HEK293 (cell line): ENCODE results near the gene LILRA6.
A peak's percentile ranks its signal among the peaks of the same experiment; 100 is the strongest.
"Not testable (repeated sequence)": the region's sequence is repeated elsewhere in the genome, so short reads cannot be mapped to it uniquely, and the experiment has no call there.

Experiments
- CTCF ChIA-PET: fragments of 350-600 bp; formaldehyde crosslinking; extraction: SDS; loops from one replicate; lab custom pipeline; 2021; ENCODE audit warnings: antibody characterized with exemption; lab: Yijun Ruan, JAX
- POLR2A ChIA-PET: fragments of 300-600 bp; formaldehyde crosslinking; extraction: SDS; loops from one replicate; lab custom pipeline; 2020; ENCODE audit warnings: antibody characterized with exemption, inconsistent platforms; lab: Yijun Ruan, JAX
- H3K27ac ChIP-seq: fragments of 200-500 bp; sonication (Bioruptor generic); 2 replicates; pipeline ENCODE4 v1.5.1; 2014; ENCODE audit warnings: low read depth, low read length, control low read depth, inconsistent platforms; ENCODE audit errors: extremely low read depth
- H3K36me3 ChIP-seq, 2 experiments: fragments of 200-500 bp in 1 of 2; sonication (Bioruptor generic) in 1 of 2; 1 replicate in 1 of 2; 2 replicates in 1 of 2; pipeline ENCODE4 v1.5.1; 2014 to 2017; ENCODE audit warnings: inconsistent platforms in 2 of 2, low read length in 2 of 2; ENCODE audit not compliant: control insufficient read depth in 2 of 2, insufficient read depth in 1 of 2
- H3K4me1 ChIP-seq: fragments of 200-500 bp; sonication (Bioruptor generic); 2 replicates; pipeline ENCODE4 v1.5.1; 2014; ENCODE audit warnings: mild to moderate bottlenecking, low read length, inconsistent platforms; ENCODE audit not compliant: control insufficient read depth, insufficient read depth
- H3K4me3 ChIP-seq: 2 replicates; pipeline ENCODE4 v1.5.1; 2011; ENCODE audit warnings: low read depth, mild to moderate bottlenecking, control low read depth, low read length, moderate library complexity
- H3K9me3 ChIP-seq: fragments of 200-500 bp; sonication (Bioruptor generic); 2 replicates; pipeline ENCODE4 v1.5.1; 2014; ENCODE audit warnings: low read depth, low read length, inconsistent platforms; ENCODE audit not compliant: control insufficient read depth, insufficient read depth
- HOXA7 ChIP-seq: sonication (generic); formaldehyde crosslinking; IDR thresholded peaks from 2 replicates; pipeline ENCODE4 v1.8.1; 2022; ENCODE audit warnings: missing genetic modification reagents, borderline replicate concordance
- INSM2 ChIP-seq: fragments of 450-650 bp; formaldehyde crosslinking; IDR thresholded peaks from 2 replicates; pipeline ENCODE4 v1.5.1; 2016; ENCODE audit warnings: missing biosample characterization, missing genetic modification characterization
- KLF16 ChIP-seq: fragments of 450-650 bp; formaldehyde crosslinking; IDR thresholded peaks from 2 replicates; pipeline ENCODE4 v1.5.1; 2017; ENCODE audit warnings: missing biosample characterization, missing genetic modification characterization
- OSR2 ChIP-seq: fragments of 450-650 bp; formaldehyde crosslinking; IDR thresholded peaks from 2 replicates; pipeline ENCODE4 v1.5.1; 2016; ENCODE audit warnings: missing biosample characterization, missing genetic modification characterization
- ZBTB1 ChIP-seq: fragments of 450-650 bp; formaldehyde crosslinking; IDR thresholded peaks from 2 replicates; pipeline ENCODE4 v1.5.1; 2016; ENCODE audit warnings: missing biosample characterization, missing genetic modification characterization
- ZBTB17 ChIP-seq: fragments of 450-650 bp; formaldehyde crosslinking; IDR thresholded peaks from 2 replicates; pipeline ENCODE4 v1.5.1; 2016; ENCODE audit warnings: missing biosample characterization, missing genetic modification characterization
- ZBTB44 ChIP-seq: fragments of 450-650 bp; IDR thresholded peaks from 2 replicates; pipeline ENCODE4 v1.5.1; 2018; ENCODE audit warnings: missing biosample characterization, mild to moderate bottlenecking, missing genetic modification characterization
- ZNF302 ChIP-seq: fragments of 450-650 bp; formaldehyde crosslinking; IDR thresholded peaks from 2 replicates; pipeline ENCODE4 v1.5.1; 2016; ENCODE audit warnings: missing biosample characterization, missing genetic modification characterization, low read depth
- ZNF555 ChIP-seq: fragments of 450-650 bp; formaldehyde crosslinking; conservative IDR thresholded peaks from 2 replicates; pipeline ENCODE4 v1.5.1; 2017; ENCODE audit warnings: missing biosample characterization, mild to moderate bottlenecking, missing genetic modification characterization, inconsistent platforms
- ZNF560 ChIP-seq: fragments of 450-650 bp; formaldehyde crosslinking; IDR thresholded peaks from 2 replicates; pipeline ENCODE4 v1.5.1; 2017; ENCODE audit warnings: missing biosample characterization, missing genetic modification characterization, borderline replicate concordance
- ZNF623 ChIP-seq: fragments of 450-650 bp; formaldehyde crosslinking; IDR thresholded peaks from 2 replicates; pipeline ENCODE4 v1.5.1; 2016; ENCODE audit warnings: missing biosample characterization, missing genetic modification characterization
- ZNF701 ChIP-seq: fragments of 450-650 bp; formaldehyde crosslinking; IDR thresholded peaks from 2 replicates; pipeline ENCODE4 v1.5.1; 2016; ENCODE audit warnings: missing biosample characterization, missing genetic modification characterization
- ZNF768 ChIP-seq: fragments of 450-650 bp; formaldehyde crosslinking; IDR thresholded peaks from 2 replicates; pipeline ENCODE4 v1.5.1; 2018; ENCODE audit warnings: missing biosample characterization, mild to moderate bottlenecking, missing genetic modification characterization
- ZNF785 ChIP-seq: fragments of 450-650 bp; formaldehyde crosslinking; IDR thresholded peaks from 2 replicates; pipeline ENCODE4 v1.5.1; 2016; ENCODE audit warnings: missing biosample characterization, missing genetic modification characterization
- ZNF830 ChIP-seq: fragments of 450-650 bp; IDR thresholded peaks from 2 replicates; pipeline ENCODE4 v1.5.0; 2018; ENCODE audit warnings: missing biosample characterization, missing genetic modification characterization, low read depth, mild to moderate bottlenecking, moderate library complexity
- ZSCAN4 ChIP-seq: fragments of 450-650 bp; formaldehyde crosslinking; IDR thresholded peaks from 2 replicates; pipeline ENCODE4 v1.5.1; 2017; ENCODE audit warnings: missing biosample characterization, missing genetic modification characterization

Gene LILRA6

GRCh38 chr19:54275951-54276350, 33.4 kb upstream of the LILRA6 start:
- ChIA-PET CTCF (interaction anchor here (4.0 kb wide), 1 partner anchor 10 kb away, joined by 19 read pairs; no protein-coding TSS in a partner anchor), POLR2A (no interaction called here)
- no peaks in the 10 kb centered on the region for H3K4me1 ChIP-seq
- H3K27ac ChIP-seq, result no peak overlapping the region
- no peaks in the 10 kb centered on the region for H3K9me3 ChIP-seq
- TF ChIP-seq ZNF830 (tag by site-specific recombination) (no peak), ZNF623 (tag by site-specific recombination) (no peak), ZNF555 (tag by site-specific recombination) (no peak), ZBTB44 (no peak)
- H3K4me3 ChIP-seq, result no peak overlapping the region
- no peaks in the 10 kb centered on the region for H3K36me3 ChIP-seq

GRCh38 chr19:54274516-54274915, 31.9 kb upstream of the LILRA6 start:
- POLR2A ChIA-PET, H3K27ac ChIP-seq, H3K36me3 ChIP-seq, H3K9me3 ChIP-seq, H3K4me1 ChIP-seq, H3K4me3 ChIP-seq: not testable (repeated sequence)
- CTCF ChIA-PET, result interaction anchor here (0.9 kb wide), 1 partner anchor 9 kb away, joined by 4 read pairs; no protein-coding TSS in a partner anchor

- CTCF ChIA-PET, result interaction anchor here (0.9 kb wide), 2 partner anchors 8 to 162 kb away, joined by 4 to 7 read pairs; no protein-coding TSS in a partner anchor
- no peaks in the 10 kb centered on the region for H3K9me3 ChIP-seq
- H3K36me3 ChIP-seq, result no peaks in the 10 kb centered on the region; a peak in 1 of 3 replicates
- TF ChIP-seq KLF16 (no peak), ZSCAN4 (tag by site-specific recombination) (peak; percentile 79)
- POLR2A ChIA-PET, result no interaction called here
- H3K4me3 ChIP-seq, result no peak overlapping the region
- H3K27ac ChIP-seq, result no peak overlapping the region
- no peaks in the 10 kb centered on the region for H3K4me1 ChIP-seq
Observed at GRCh38 chr19:54273821-54274220, 31.2 kb upstream of the LILRA6 start.

GRCh38 chr19:54272181-54272580, 29.6 kb upstream of the LILRA6 start:
- H3K27ac ChIP-seq, POLR2A ChIA-PET, CTCF ChIA-PET: not testable (repeated sequence)

GRCh38 chr19:54271587-54271986, 29.0 kb upstream of the LILRA6 start:
- H3K27ac ChIP-seq, H3K36me3 ChIP-seq, H3K4me3 ChIP-seq, POLR2A ChIA-PET, H3K9me3 ChIP-seq, H3K4me1 ChIP-seq, CTCF ChIA-PET: not testable (repeated sequence)

More at GRCh38 chr19:54272181-54272580, 29.6 kb upstream of the LILRA6 start:
- not testable (repeated sequence) for H3K9me3 ChIP-seq, H3K36me3 ChIP-seq, H3K4me3 ChIP-seq, H3K4me1 ChIP-seq

- H3K36me3 ChIP-seq, result no peaks in the 10 kb centered on the region; a peak in 1 of 3 replicates
- ChIA-PET CTCF (no interaction called here), POLR2A (no interaction called here)
- no peak overlapping the region for H3K27ac ChIP-seq
- TF ChIP-seq HOXA7 (no peak), INSM2 (tag by site-specific recombination) (no peak), ZBTB1 (tag by site-specific recombination) (no peak), ZBTB17 (tag by site-specific recombination) (no peak), ZNF302 (tag by site-specific recombination) (no peak), ZNF768 (tag by site-specific recombination) (no peak), ZNF560 (tag by site-specific recombination) (no peak), ZNF785 (tag by site-specific recombination) (no peak), ZNF701 (tag by site-specific recombination) (no peak), OSR2 (no peak)
- no peaks in the 10 kb centered on the region for H3K9me3 ChIP-seq
- no peak overlapping the region for H3K4me3 ChIP-seq
- H3K4me1 ChIP-seq, result no peaks in the 10 kb centered on the region
Observed at GRCh38 chr19:54271106-54271505, 28.5 kb upstream of the LILRA6 start.
